IPS DF 4.7 (cell line): Measurements from ENCODE around the gene BMP4.
A peak's percentile ranks its signal among the peaks of the same experiment; 100 is the strongest.
"Not testable (repeated sequence)": the region's sequence is repeated elsewhere in the genome, so short reads cannot be mapped to it uniquely, and the experiment has no call there.

Experiments used
- DNase-seq: peaks from one replicate; pipeline ENCODE4 v3.0.0-alpha.2; 2013; ENCODE audit warnings: low spot score; ENCODE audit errors: extremely low read depth

The BMP4 gene

DNA sequence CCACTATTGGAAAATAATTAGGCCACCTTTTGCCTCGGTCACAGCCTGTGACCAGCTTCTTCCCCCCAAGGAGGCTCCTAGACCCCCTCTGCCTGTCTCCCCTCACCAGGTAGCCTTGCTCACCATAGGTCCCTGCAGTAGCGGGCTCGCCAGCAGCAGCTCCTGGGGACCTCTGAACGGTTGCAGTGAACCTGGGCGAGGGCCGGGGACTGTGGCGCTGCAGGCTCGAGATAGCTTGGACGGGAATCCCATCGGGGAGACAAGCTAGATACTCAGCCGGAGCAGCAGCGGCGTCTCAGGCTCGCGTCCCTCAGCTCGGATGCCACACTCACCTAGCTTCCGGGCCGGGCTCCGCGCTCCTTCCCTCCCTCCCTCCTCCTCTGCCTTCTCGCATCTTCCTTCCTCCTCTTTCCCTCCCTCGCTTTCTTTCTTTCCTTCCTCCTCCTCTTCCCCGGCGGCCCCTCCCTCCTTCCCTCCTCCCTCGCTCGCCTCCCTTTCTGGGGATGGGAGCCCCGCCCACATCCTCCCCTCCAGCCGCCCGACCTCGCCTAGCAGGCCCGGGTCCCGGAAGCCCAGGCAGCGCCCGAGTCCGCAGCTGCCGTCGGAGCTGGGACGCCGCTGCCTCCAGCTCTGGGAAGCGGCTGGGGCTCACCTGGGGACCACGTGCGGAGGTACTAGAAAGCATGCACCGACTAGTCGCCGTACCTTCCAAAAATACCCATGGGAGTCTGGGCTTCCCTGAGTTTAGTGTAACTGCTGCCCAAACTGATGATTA is at the start of gene BMP4:
Gene BMP4, minus strand, starts transcription at position 399 of the 775 bp plus-strand sequence. CDS start 4,603 bp downstream, outside the sequence.
- DNase-seq = no peak

DNA sequence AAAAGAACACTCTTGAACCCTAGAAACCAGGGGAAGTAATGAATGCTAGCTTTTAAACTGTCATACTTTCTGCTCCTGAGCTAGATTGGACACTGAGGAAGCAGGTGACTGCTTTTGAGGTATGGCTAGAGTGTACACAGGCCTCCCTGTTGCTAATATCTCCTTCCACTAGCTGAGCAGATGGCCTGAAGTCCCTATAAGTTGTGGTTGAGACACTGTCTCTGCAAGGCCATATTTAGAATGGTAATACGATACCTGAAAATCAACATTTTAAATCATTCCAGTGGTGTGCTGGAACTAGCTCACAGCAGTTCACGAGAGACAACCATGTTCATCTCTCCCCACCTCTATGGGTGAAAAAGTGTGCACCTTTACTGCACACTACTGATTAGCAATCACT is 46.4 kb upstream of the BMP4 start:
- DNase-seq = no peak

DNA sequence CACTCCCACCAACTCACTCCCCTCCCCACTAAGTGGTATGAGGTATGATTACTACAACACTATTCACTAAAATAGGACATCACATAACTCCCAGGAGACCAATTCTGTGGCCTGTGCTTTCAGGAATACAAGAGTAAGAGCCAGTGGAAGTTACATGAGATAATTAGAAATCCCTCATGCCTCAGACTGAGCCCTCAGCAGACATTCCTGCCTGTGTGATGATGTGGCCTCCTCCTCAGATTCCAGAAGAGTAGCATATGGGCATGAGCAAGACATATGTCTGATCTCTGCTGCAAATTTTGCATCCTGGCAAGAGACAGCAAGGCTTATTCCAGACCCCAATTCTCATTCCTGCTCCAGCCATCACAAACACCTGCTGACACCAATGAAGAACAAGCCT is 46.0 kb upstream of the BMP4 start:
- no peak for DNase-seq

DNA sequence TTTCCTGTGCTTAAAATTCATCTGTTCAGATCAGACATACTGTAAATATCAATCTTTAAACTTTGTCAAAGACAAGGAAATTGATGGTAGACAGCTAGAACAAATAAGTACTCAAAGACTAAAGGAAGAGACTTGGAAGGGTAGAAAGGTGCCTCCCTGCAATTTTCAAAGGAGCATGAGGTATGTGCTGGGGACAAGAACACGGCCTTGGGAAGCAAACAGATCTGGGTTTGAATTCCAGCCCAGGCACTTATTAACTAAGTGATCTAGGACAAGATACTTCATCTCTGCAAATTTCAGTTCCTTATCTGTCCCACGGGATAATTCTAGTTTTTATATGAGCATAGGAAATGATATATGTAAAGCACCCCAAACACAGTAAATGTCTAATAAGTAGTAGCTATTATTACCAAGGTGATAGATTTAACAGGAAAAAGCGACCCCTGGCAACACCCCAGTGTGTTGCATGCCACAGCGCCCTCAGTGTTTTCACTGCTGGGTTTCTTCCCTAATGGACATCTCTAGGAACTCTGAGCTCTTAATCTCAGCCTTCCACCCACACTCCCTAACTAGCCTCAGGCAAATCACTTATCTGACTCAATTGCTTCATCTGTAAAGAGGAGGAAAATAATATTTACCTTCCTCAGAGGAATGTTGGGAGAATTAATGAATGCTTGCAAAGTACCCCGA is 44.7 kb upstream of the BMP4 start:
- DNase-seq = no peak

DNA sequence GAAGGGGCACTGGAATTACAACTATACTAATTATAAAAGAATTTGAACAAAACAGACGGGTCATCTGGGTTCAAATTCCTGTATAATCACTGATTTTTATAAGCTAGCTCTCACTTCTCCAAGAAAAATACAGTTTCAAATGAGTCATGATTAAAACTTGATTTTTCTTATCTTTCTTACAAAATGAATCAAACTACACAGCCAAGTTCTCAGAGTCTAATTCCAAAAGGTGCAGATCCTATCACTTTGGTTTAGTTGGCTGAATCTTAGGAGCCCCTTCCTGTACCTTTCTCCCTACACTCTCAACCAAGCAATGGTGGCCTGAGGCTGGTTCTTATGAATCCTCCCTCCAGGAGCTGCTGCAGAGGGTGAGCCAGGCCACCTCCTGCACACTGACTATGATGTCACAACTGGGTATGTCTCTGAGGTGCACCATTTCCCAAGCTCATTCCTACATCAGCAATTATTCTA is 43.8 kb upstream of the BMP4 start:
- DNase-seq = no peak

DNA sequence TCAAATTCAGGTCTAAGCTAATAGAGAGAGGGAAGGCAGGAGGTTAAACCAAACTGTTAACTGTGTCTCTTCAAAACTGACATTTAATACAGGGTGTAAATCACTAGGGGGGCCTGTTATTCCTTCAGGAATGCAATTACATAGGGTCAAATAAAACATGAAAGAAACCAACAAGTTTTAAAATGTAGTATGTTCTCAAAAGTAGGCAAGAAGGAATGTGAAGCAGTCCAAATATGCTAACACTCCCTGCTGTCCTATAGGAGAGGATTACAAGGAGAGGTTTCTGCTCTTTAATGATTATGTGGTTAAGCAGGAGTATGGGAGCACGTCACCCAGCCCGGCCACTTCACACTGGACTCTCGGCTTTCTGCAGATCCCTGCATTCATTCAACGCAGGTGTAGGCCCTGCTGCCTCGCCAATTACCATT is 42.5 kb upstream of the BMP4 start:
- DNase-seq = no peak

DNA sequence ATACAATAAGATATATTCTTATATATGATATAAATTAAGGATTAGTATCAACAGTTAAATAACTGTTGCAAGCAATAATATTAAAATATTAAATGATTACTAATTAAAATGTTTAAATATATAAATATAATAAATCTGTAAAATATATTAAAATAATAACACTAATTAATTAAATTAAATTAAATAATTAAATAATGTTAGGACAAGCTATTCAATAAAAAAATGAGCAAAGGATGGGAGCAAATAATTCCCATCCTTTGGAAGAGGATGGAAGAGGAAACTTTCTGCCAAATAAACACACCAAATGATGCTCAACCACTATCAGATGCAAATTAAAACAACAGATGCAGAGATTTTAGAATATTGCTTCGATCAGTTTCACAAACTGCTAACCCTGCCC is 39.4 kb upstream of the BMP4 start:
- no peak for DNase-seq

DNA sequence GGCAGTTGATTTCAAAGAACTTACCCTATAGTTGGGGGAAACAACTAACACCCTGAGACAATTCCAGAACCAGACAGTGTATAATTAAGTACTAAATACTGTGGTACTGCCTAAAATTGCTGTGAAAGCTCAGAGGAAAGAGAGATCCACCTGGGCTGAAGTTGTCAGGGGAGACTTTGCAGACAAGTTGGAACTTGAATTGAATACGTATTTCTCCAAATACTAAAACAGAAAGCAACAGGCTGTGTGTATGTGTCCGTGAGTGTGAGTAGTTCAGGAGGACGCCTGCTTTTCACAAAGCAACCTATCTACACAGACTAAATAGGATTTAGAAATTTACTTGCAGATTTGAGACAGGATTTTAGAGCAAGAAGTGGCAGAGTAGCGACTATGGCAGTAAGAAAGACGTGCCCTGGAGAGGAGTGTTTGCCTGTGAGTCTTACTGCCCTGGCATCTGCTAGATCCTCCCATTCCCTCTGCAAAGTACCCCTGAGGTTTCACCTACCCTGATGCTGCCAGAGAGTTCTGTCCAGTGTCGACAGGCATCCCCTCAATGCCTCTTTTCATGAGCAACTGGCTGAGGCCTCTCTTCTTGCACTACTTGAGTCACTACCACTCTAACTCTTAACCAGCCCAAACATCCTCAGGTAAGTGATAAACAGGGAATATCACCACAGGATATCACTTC is 37.4 kb upstream of the BMP4 start:
- no peak for DNase-seq

DNA sequence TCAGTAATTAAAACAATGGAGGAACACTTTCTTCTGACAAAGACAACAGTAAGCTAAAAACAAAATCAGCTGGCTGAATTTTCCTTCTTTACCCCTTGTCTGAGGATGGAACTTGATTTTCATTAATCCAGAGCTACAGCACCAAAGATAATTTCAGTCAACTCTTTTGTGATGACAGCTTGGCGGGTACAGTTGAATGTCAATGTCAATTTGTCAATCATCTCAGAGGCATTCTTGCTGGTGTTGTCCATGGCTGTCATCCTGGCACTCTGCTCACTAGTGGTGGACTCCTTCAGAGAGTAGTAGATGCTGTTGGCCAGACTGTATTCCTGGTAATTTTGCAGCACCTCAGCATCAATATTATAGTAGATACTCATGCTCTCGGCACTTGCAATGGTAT is 34.4 kb upstream of the BMP4 start:
- DNase-seq = no peak

DNA sequence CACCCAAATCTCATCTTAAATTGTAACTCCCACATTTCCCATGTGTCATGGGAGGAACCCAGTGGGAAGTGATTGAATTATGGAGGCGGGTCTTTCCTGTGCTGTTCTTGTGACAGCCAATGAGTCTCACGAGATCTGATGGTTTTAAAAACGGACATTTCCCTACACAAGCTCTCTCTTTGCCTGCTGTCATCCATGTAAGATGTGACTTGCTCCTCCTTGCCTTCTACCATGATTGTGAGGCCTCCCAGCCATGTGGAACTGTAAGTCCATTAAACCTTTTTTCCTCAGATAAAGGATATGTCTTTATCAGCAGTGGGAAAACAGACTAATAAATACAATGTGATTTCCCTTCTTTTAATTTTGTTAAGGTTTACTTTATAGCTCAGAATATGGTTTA is 30.1 kb upstream of the BMP4 start:
- DNase-seq = not testable (repeated sequence)

DNA sequence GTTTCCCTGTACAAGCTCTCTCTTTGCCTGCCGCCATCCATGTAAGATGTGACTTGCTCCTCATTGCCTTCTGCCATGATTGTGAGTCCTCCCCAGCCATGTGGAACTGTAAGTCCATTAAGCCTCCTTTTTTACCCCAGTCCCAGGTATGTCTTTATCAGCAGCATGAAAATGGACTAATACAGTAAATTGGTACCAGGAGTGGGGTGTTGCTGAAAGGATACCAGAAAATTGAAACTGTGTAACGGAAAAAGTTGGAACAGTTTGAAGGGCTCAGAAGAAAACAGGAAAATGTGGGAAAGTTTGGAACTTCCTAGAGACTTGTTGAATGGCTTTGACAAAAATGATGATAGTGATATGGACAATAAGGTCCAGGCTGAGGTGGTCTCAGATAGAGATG is 28.3 kb upstream of the BMP4 start:
- DNase-seq = not testable (repeated sequence)

DNA sequence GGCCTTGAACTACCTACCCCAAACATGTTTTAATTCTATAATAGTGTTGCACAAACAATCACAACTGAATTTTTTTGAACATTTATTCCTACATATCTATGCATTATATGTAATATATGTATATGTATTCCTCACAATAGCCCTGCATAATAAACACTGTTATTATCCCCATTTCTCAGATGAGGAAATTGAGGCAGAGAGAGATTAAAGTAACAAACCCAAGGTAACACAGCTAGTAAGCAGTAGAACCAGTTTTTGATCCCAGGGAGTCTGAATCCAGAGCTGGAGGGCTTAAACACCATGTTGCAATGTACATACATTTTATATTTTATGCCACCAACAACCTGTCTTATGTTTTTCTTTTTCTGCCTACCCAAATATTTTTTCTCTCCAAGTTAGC is 26.5 kb upstream of the BMP4 start:
- DNase-seq = no peak

DNA sequence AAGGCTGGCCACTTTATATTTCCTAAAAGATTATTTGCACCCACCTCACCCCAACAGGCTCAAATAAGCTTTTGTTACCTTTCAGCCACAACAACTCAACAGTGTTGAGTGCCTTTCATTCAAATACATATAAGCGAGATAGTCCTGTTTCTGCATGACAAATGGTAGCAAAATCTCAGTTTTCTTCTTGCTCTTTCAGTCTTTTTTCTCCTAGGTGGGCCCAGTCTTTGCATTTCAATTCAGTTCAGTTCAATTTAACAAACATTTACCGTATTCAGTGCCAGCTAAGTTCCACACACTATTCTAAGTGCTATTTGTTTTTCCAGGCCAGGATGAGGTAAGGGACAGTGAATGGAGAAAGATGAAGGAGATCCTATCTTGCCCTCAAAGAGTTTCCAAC is 25.9 kb upstream of the BMP4 start:
- peak; percentile 69 for DNase-seq

DNA sequence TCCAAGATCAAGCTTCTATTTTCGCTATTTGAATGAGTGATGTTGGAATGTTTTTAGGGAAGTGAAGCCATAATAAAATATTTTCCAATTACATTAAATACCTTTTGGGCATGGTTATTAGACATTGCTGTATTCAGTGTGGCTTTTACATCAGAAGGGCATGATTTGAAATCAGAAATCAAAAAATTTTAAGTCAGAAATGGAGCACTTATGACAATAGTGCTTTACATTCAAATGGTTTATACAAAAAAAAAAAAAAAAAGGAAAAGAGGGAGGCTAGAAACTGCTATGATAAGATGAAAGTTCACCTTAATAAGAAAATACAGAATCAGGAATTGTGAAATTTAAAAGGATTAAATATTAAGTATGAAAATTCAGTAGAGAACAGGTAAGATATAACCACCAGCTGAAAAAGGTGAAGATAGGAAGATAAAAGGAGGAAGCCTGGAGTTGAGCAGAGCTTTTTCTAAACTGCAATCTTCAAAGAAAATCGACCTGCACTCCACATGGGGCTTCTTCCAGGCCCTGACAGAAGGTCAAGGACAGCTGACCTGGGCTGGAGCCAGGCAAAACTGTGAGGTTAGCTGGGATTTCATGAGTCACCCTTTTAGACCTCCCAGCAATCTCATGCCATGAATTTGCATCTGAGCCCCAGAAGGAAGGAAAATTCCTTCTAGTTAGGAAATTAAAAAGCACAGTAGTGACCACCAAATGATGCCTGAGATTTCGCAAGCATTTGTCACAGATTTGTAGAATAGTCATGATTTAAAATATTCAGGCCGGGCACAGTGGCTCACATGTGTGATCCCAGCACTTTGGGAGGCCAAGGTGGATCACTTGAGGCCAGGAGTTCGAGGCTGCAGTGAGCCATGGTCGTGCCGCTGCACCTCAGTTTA is 23.4 kb upstream of the BMP4 start:
- no peak for DNase-seq

DNA sequence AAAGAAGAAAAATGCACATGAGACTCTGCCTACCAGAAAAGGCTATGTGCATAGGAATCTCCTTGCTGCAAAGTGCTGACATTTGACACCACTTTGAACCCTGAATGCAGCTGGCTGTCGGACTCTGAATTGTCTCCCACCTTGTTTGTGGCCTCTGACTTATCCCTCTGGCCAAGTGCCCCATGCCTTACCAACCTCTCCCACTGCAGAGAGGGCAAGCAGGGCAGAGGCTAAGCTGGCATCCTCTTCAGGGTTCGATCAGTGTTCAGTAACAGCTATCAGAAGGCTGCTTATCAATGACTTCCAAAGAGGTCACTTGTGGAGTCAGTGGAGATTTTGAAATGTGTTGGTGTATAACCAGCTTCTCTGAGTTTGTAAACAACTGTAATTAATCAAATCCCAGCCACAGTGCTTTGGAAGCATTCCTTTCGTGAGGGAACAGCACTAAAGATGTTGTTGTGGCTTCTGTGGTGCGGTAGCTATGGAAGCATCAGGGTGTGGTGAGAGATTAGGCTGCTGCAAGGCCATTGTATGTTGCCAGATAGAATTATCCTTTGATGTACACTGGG is 22.6 kb upstream of the BMP4 start:
- DNase-seq = no peak

DNA sequence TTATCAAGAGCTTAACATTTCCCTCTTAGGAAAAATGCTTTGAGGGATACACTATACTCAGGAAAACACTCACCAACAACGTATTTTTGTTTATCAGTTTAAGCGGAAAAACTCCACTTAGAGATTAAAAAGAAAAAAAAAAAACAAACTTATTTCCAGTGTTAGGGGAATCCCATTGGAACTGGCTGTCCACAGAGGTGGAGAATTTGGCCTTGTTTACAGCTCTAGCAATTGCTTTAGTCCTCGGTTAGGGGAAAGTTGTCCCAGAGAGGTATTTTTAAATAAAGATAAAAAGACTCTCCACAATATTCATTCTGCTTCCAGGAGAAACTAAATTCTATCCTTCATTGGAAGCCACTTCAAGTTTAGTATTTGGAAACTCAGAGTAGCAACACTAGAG is 21.6 kb upstream of the BMP4 start:
- DNase-seq = no peak

DNA sequence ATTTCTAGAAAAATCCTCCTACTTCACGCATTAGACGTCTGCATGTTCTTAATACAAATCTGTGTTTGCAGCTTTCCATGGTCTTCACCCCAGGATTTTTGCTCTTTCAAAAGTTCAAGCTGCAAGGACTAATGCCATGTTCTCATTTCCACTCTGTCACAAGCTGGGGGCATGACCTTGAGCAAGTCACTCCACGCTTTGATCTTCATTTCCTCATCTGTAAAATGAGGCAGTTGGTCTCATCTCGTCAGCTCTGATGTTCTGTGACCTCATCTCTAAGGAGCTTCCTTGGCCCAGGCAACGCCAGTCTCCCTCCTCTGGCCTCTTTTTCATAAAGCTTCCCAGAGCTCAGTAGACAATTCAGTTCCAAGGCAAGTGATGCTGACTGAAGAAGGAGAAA is 18.8 kb upstream of the BMP4 start:
- no peak for DNase-seq

DNA sequence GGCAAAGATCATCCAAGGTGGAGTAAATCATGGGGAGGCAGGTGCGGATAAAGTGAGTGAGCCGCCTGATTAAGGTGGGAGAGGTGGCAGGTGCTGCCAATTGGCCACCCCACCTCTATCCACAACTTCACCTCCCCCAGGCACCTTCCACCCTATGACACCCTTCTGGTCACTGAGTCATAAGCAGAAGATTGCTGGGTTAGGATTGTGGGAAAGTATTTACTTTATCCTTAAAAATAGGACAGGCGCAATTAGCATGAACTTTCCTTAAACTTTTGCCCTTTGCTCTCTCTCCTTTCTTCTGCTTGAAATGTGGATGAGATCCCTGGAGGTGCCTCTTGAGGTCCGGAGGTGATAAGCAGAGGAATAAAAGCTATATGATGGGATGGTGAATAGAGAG is 14.9 kb upstream of the BMP4 start:
- DNase-seq = no peak

DNA sequence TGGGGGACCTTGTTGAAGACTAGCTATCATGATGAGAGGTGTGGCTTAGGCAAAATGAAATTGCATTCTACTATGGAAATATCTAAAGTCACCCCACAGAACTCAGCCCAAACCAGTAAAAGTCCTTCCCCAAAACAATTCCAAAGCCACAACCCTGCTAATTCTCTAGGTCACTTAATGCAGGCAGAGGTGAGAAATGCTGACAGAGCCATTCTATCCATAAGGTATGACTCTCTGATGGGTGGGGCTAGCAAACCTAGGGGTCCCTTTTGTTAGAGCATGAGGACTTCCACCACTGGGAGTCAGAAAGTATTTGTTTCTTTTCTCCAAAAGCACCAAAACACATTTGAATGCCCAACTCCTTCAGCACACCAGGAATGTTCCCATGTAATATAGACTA is 12.7 kb upstream of the BMP4 start:
- DNase-seq = no peak

DNA sequence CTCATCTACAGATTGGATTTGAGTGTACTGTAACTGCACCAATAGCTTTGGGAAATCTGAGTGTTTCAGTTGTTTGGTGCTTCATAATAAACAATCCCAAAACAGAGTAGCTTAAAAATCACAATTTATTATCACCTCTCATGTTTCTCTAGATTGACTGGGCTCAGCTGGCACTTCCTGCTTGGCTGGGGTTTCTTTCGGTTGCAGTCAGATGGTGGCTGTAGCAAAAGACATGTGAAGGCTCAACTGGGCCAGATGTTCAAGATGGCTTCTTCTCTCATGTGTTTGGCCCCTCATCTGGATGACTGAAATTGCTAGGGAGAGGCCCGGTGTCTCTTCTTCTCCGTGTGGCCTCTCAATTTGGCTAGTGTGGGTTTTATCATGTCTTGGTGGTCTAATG is 12.1 kb upstream of the BMP4 start:
- no peak for DNase-seq

DNA sequence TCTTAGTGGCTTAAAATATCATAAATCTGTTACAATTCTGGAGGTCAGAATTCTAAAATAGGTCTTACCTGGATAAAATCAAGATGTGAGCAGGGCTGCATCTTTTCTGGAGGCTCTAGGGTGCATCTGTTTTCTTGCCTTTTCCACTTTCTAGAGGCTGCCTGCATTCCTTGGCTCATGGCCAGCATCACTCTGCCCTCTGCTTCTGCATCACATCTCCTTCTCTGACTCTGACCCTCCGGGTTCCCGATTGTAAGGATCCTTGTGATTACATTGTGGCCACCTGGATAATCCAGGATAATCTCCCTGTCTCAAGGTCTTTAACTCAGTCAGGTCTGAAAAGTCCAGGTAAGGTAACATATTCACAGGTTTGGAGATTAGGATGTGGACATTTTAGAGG is 11.0 kb upstream of the BMP4 start:
- no peak for DNase-seq
